GM23338 (cell line): ENCODE results near the gene REEP3.

ENCODE experiments used
- CREB1 ChIP-seq: fragments of 250-450 bp; sonication (Bioruptor Pico); IDR thresholded peaks from 2 replicates; pipeline ENCODE4 v1.5.0; 2020; ENCODE audit warnings: low read depth, mild to moderate bottlenecking, moderate library complexity
- EZH2phosphoT487 ChIP-seq: fragments of 200-600 bp; sonication (generic); IDR thresholded peaks from one replicate; pipeline ENCODE4 v1.8.1; 2018; ENCODE audit warnings: antibody characterized with exemption; ENCODE audit not compliant: unreplicated experiment
- POLR2AphosphoS5 ChIP-seq: IDR thresholded peaks from 2 replicates; pipeline ENCODE4 v1.6.1; 2016; ENCODE audit warnings: antibody characterized with exemption, low read depth

DNA sequence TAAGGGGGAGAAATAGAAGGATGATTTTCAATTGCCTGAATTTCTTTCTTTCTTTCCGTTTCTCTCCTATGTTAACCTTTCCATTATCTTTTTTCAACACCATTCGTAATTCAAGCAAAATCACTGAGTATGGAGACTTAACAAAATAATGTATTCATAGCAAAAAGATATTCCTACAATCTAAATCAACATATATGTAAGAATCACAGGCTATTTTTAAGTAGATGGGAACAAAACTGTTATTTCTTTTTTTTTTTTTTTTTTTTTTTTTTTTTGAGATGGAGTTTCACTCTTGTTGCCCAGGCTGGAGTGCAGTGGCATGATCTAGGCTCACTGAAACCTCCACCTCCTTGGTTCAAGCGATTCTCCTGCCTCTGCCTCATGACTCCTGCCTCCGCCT lies 28.2 kb upstream of the REEP3 start:
- TF ChIP-seq CREB1 (CRISPR knock-in tag), result no peak
- no peak for TF ChIP-seq EZH2phosphoT487
- TF ChIP-seq POLR2AphosphoS5, result no peak
